Esophagus muscularis mucosa (tissue), 4 donors: ENCODE results near the gene GATA6. TPM values are rescaled to one million over a fixed set of nuclear protein-coding genes. Genes with fewer than 3 reads are reported as not detected.
"Not testable (repeated sequence)": the region's sequence is repeated elsewhere in the genome, so short reads cannot be mapped to it uniquely, and the experiment has no call there.

Experiments used
- DNase-seq: peaks from one replicate; pipeline ENCODE4 v3.0.0-alpha.2; 2017; ENCODE audit errors: extremely low spot score
- H3K27ac ChIP-seq, 4 donors: fragments of 200-600 bp; sonication (generic); replicated peaks in 1 of 4; 1 replicate in 3 of 4; 2 replicates in 1 of 4; pipeline ENCODE4 v1.5.1; 2016 to 2019; ENCODE audit warnings: mild to moderate bottlenecking in 1 of 4
- H3K27me3 ChIP-seq, 4 donors: fragments of 200-600 bp; sonication (generic); one replicate each; pipeline versions ENCODE4 v1.5.1 to v1.6.0; 2016 to 2019
- H3K36me3 ChIP-seq, 4 donors: fragments of 200-600 bp; sonication (generic); one replicate each; pipeline ENCODE4 v1.5.1; 2016 to 2019
- H3K4me1 ChIP-seq, 4 donors: fragments of 200-600 bp; sonication (generic); one replicate each; pipeline ENCODE4 v1.5.1; 2016 to 2019
- H3K4me3 ChIP-seq, 4 donors: fragments of 200-600 bp; sonication (generic); 1 replicate in 2 of 4; 2 replicates in 2 of 4; pipeline ENCODE4 v1.5.1; 2016 to 2019; ENCODE audit warnings: mild to moderate bottlenecking in 4 of 4, moderate library complexity in 1 of 4
- H3K9me3 ChIP-seq, 4 donors: fragments of 200-600 bp; sonication (generic); 1 replicate in 3 of 4; 2 replicates in 1 of 4; pipeline ENCODE4 v1.5.1; 2016 to 2019
- EP300 ChIP-seq: sonication (generic); formaldehyde crosslinking; IDR thresholded peaks from one replicate; pipeline ENCODE4 v1.6.1; 2017; ENCODE audit warnings: antibody characterized with exemption
- POLR2A ChIP-seq: fragments of 450-650 bp; IDR thresholded peaks from one replicate; pipeline ENCODE4 v1.6.1; 2017; ENCODE audit warnings: antibody characterized with exemption, moderate library complexity, mild to moderate bottlenecking, low read depth
- POLR2AphosphoS5 ChIP-seq, 2 donors: sonication (generic); formaldehyde crosslinking; IDR thresholded peaks; one replicate each; pipeline ENCODE4 v1.6.1; 2017; ENCODE audit warnings: antibody characterized with exemption in 2 of 2
- WGBS: methylation state at CpG from one replicate; pipeline ENCODE4 v1.1.5; 2018; 5-methylcytosine and 5-hydroxymethylcytosine counted together
- intact Hi-C: fragments of 100-400 bp; cut with DNase I; formaldehyde crosslinking; loops from one replicate; pipeline ENCODE4 v1.15.1; 2023
- total RNA-seq, 4 donors: library from RNA; depleted of rRNA; stranded (reverse); fragments of >200 nt; gene quantifications; one replicate each; pipeline versions ENCODE4 v1.1.0 to v1.2.1, GENCODE V29; 2016
- TF ChIP-seq, protein P1 (sequence below), 3 experiments: fragments of 200-600 bp in 2 of 3; fragments of 450-650 bp in 1 of 3; sonication (generic) in 2 of 3; IDR thresholded peaks; one replicate each; pipeline ENCODE4 v1.5.1; 2017 to 2019; ENCODE audit warnings: antibody characterized with exemption in 3 of 3, mild to moderate bottlenecking in 2 of 3, moderate library complexity in 1 of 3

The GATA6 gene
- total RNA-seq, 4 donors from 2014 or later, result 6.6 to 35.5 (median 12.5) TPM

GRCh38 chr18:22191346-22191695 lies 21.9 kb downstream of the GATA6 start:
- DNase-seq, result no peak
- TF ChIP-seq, protein P1, sequence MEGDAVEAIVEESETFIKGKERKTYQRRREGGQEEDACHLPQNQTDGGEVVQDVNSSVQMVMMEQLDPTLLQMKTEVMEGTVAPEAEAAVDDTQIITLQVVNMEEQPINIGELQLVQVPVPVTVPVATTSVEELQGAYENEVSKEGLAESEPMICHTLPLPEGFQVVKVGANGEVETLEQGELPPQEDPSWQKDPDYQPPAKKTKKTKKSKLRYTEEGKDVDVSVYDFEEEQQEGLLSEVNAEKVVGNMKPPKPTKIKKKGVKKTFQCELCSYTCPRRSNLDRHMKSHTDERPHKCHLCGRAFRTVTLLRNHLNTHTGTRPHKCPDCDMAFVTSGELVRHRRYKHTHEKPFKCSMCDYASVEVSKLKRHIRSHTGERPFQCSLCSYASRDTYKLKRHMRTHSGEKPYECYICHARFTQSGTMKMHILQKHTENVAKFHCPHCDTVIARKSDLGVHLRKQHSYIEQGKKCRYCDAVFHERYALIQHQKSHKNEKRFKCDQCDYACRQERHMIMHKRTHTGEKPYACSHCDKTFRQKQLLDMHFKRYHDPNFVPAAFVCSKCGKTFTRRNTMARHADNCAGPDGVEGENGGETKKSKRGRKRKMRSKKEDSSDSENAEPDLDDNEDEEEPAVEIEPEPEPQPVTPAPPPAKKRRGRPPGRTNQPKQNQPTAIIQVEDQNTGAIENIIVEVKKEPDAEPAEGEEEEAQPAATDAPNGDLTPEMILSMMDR (IDR thresholded peaks at IDR 0.05), result no peak
- TF ChIP-seq EP300 (no peak), POLR2A (no peak), POLR2AphosphoS5 (IDR thresholded peaks at IDR 0.05) (no peak)
- peaks cover 26 to 57% (median 41%) of the 10 kb centered on the region in 4 donors for H3K4me1 ChIP-seq
- WGBS, result 61% methylated on average over 5 of the region's 5 CpGs
- no peak overlapping the region for H3K4me3 ChIP-seq
- H3K9me3 ChIP-seq, result no peaks in the 10 kb centered on the region
- no peaks in the 10 kb centered on the region for H3K27me3 ChIP-seq
- H3K27ac ChIP-seq, result peak overlapping the region; percentile 50 to 79 (median 72)
- intact Hi-C loops, result no loop called here
- H3K36me3 ChIP-seq, result peaks cover 0 to 11% (median 0%) of the 10 kb centered on the region in 4 donors

DNA sequence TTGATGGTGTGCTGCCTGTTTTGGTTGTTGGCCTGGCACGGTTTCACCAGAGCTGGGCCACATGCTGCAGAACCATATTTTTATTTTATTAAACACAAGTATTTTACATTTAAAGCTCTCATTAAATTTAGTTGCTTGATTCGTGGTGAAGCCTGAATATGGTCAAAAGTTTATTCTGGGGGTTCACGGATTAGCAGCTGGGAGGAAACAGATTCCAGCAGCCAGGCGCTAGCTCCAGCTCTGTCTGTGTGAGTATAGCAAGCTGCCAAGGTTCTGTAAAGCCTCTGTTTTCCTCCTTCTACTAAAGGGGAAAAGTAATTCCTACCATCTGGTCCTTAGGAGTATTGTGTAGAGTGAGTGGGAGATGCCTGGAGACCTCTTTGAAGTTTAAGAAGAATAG lies 22.5 kb downstream of the GATA6 start:
- Histone ChIP-seq H3K27ac (peak overlapping the region; percentile 50 to 79 (median 72)), H3K36me3 (peaks cover 0 to 8% (median 0%) of the 10 kb centered on the region in 4 donors), H3K4me1 (peaks cover 26 to 57% (median 38%) of the 10 kb centered on the region in 4 donors), H3K27me3 (no peaks in the 10 kb centered on the region), H3K4me3 (peak overlapping the region in 1 of 4 donors; percentile 10), H3K9me3 (no peaks in the 10 kb centered on the region)
- no peak for DNase-seq
- TF ChIP-seq, protein P1 (IDR thresholded peaks at IDR 0.05), result no peak
- TF ChIP-seq POLR2AphosphoS5 (IDR thresholded peaks at IDR 0.05), result no peak
- TF ChIP-seq POLR2A, result no peak
- TF ChIP-seq EP300, result no peak
- 54% methylated on average over 4 of the region's 4 CpGs for WGBS
- intact Hi-C loops, result no loop called here

- Histone ChIP-seq H3K4me3 (peak overlapping the region in 2 of 4 donors; percentile 19), H3K27me3 (no peaks in the 10 kb centered on the region), H3K4me1 (peaks cover 29 to 46% (median 38%) of the 10 kb centered on the region in 4 donors), H3K9me3 (no peaks in the 10 kb centered on the region), H3K36me3 (peaks cover 0 to 11% (median 0%) of the 10 kb centered on the region in 4 donors), H3K27ac (peak overlapping the region; percentile 50 to 79 (median 72))
- DNase-seq, result no peak
- intact Hi-C loops, result no loop called here
- TF ChIP-seq EP300, result no peak
- TF ChIP-seq POLR2A, result no peak
- TF ChIP-seq, protein P1 (IDR thresholded peaks at IDR 0.05), result no peak
- peak; percentile 19 to 49 for TF ChIP-seq POLR2AphosphoS5 (IDR thresholded peaks at IDR 0.05)
- 32% methylated on average over 9 of the region's 9 CpGs for WGBS
These were observed 24.1 kb downstream of the GATA6 start for GRCh38 chr18:22193466-22193865.

DNA sequence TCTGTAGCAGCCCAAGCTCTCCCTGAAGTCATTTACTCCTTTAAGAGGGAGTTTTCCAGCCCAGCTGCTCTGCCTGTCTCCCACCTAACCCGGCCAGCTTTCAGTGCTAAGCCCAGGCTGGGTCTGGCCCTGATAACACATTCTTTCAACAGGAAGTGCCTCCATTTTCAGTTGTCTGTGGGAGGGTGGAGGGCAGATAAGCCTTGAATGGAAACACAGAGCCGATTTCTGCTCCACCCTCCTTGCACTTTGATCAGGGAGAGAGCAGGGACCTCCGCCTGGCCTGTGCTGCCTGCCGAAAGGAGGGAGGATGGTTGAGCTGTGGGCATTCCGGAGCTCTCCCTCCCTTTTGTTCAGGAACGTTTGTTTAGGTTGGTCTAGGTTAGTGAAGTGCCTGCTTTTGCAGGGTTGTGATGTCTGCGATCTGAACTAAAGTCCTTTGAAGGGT lies 24.8 kb downstream of the GATA6 start:
- peak overlapping the region in 3 of 4 donors; percentile 24 to 79 (median 72) for H3K27ac ChIP-seq
- H3K9me3 ChIP-seq, result no peaks in the 10 kb centered on the region
- peaks cover 29 to 41% (median 35%) of the 10 kb centered on the region in 4 donors for H3K4me1 ChIP-seq
- H3K36me3 ChIP-seq, result peaks cover 0 to 11% (median 0%) of the 10 kb centered on the region in 4 donors
- intact Hi-C loops, result no loop called here
- 50% methylated on average over 7 of the region's 7 CpGs for WGBS
- TF ChIP-seq POLR2AphosphoS5 (IDR thresholded peaks at IDR 0.05), result no peak
- DNase-seq, result no peak
- no peaks in the 10 kb centered on the region for H3K27me3 ChIP-seq
- no peak overlapping the region for H3K4me3 ChIP-seq

DNA sequence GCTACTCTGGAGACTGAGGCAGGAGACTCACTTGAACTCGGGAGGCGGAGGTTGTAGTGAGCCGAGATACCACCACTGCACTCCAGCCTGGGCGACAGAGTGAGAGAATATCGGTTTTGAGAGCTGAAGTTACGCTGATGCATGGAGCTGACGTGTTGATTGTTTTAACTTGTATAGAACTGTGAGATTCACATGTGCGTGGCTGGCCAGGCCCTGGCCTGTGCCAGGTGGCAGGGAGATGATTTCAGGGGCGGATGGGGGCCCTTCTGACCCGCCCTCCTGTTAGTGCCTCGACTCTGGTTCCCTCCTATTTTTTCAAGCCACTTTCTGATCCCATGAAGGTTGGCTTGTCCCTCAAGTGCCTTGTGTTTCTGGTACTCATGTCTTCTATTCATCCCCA lies 25.7 kb downstream of the GATA6 start:
- H3K9me3 ChIP-seq, result no peaks in the 10 kb centered on the region
- 92% methylated on average over 11 of the region's 11 CpGs for WGBS
- H3K4me3 ChIP-seq, result no peak overlapping the region
- no peaks in the 10 kb centered on the region for H3K27me3 ChIP-seq
- peaks cover 29 to 36% (median 31%) of the 10 kb centered on the region in 4 donors for H3K4me1 ChIP-seq
- intact Hi-C loops, result no loop called here
- DNase-seq, result no peak
- peak overlapping the region in 1 of 4 donors; percentile 72 for H3K27ac ChIP-seq
- TF ChIP-seq POLR2AphosphoS5 (IDR thresholded peaks at IDR 0.05) (no peak), EP300 (no peak), POLR2A (no peak)
- TF ChIP-seq, protein P1 (IDR thresholded peaks at IDR 0.05), result no peak
- H3K36me3 ChIP-seq, result peaks cover 0 to 11% (median 0%) of the 10 kb centered on the region in 4 donors

GRCh38 chr18:22196943-22197342 lies 27.6 kb downstream of the GATA6 start:
- H3K4me3 ChIP-seq, DNase-seq, H3K27ac ChIP-seq, H3K9me3 ChIP-seq, H3K27me3 ChIP-seq, intact Hi-C loops: not testable (repeated sequence)
- H3K36me3 ChIP-seq, result peaks cover 0 to 27% (median 8%) of the 10 kb centered on the region in 4 donors
- WGBS, result 91% methylated on average over 5 of the region's 5 CpGs
- H3K4me1 ChIP-seq, result peaks cover 19 to 26% (median 22%) of the 10 kb centered on the region in 4 donors
